Esophagus muscularis mucosa (tissue), 3 donors: ENCODE data around the gene SLC2A13.

Experiments
- POLR2A ChIP-seq: fragments of 450-650 bp; IDR thresholded peaks from one replicate; pipeline ENCODE4 v1.6.1; 2017; ENCODE audit warnings: antibody characterized with exemption, moderate library complexity, mild to moderate bottlenecking, low read depth
- TF ChIP-seq, protein P1 (sequence below), 3 experiments: fragments of 200-600 bp in 2 of 3; fragments of 450-650 bp in 1 of 3; sonication (generic) in 2 of 3; IDR thresholded peaks; one replicate each; pipeline ENCODE4 v1.5.1; 2017 to 2019; ENCODE audit warnings: antibody characterized with exemption in 3 of 3, mild to moderate bottlenecking in 2 of 3, moderate library complexity in 1 of 3

DNA sequence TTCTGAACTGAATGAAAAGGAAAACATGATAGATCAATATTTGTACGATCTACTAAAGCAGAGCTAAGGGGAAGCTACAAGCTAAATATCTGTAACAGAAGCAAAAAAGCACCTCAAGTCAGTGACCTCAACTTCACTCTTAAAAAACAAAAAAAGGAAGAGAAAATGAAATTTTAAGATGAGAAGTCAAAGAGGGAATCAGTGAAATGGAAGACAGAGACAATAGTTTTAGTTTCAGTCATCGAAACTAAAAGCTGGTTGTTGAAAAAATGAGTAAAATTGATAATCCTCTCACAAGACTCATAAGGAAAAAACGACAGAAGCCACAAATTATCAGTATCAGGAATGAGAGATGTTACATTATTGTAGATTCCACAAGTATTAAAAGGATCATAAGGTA is 11.9 kb upstream of the SLC2A13 start:
- TF ChIP-seq POLR2A: no peak
- TF ChIP-seq, protein P1, sequence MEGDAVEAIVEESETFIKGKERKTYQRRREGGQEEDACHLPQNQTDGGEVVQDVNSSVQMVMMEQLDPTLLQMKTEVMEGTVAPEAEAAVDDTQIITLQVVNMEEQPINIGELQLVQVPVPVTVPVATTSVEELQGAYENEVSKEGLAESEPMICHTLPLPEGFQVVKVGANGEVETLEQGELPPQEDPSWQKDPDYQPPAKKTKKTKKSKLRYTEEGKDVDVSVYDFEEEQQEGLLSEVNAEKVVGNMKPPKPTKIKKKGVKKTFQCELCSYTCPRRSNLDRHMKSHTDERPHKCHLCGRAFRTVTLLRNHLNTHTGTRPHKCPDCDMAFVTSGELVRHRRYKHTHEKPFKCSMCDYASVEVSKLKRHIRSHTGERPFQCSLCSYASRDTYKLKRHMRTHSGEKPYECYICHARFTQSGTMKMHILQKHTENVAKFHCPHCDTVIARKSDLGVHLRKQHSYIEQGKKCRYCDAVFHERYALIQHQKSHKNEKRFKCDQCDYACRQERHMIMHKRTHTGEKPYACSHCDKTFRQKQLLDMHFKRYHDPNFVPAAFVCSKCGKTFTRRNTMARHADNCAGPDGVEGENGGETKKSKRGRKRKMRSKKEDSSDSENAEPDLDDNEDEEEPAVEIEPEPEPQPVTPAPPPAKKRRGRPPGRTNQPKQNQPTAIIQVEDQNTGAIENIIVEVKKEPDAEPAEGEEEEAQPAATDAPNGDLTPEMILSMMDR (IDR thresholded peaks at IDR 0.05): no peak
